Adrenal gland (tissue), 5 donors: ENCODE measurements around the gene NIPAL4.

Experiments
- CTCF ChIP-seq, 6 experiments: fragments of 450-650 bp in 4 of 6; fragments of 200-600 bp in 2 of 6; sonication (generic) in 1 of 6; IDR thresholded peaks; 1 replicate in 5 of 6; 2 replicates in 1 of 6; pipeline versions ENCODE4 v1.5.1 to v1.8.0; 2016 to 2021; ENCODE audit warnings: antibody characterized with exemption in 6 of 6, mild to moderate bottlenecking in 2 of 6, moderate library complexity in 1 of 6
- POLR2A ChIP-seq, 2 donors: fragments of 450-650 bp; IDR thresholded peaks; one replicate each; pipeline ENCODE4 v1.6.1; 2017; ENCODE audit warnings: antibody characterized with exemption in 2 of 2, mild to moderate bottlenecking in 2 of 2, moderate library complexity in 1 of 2
- donor health status: DM: no; HTN: no; CAD: no.

- no peak for TF ChIP-seq POLR2A (IDR thresholded peaks at IDR 0.05)
- TF ChIP-seq CTCF (IDR thresholded peaks at IDR 0.05) = no peak
Observed at GRCh38 chr5:157519579-157520253, 59.7 kb downstream of the NIPAL4 start.
